H1 (cell line): ENCODE results near the gene PLSCR3.

Source experiments
- CBX8 ChIP-seq: fragments of 300-800, 300-1000 bp; sonication (generic); IDR thresholded peaks from 2 replicates; pipeline ENCODE4 v1.7.1; 2016; ENCODE audit warnings: low read depth, low read length, borderline replicate concordance
- CEBPB ChIP-seq: IDR thresholded peaks from 2 replicates; pipeline ENCODE4 v1.6.1; 2012; ENCODE audit warnings: low read depth, low read length
- EZH2 ChIP-seq: fragments of 200-600 bp; sonication (generic); IDR thresholded peaks from 2 replicates; pipeline ENCODE4 v1.7.1; 2012; ENCODE audit warnings: low read depth, mild to moderate bottlenecking, moderate library complexity, low read length, inconsistent platforms; ENCODE audit not compliant: severe bottlenecking
- FOSL1 ChIP-seq: IDR thresholded peaks from 2 replicates; pipeline ENCODE4 v1.6.1; 2011; ENCODE audit warnings: mild to moderate bottlenecking, low read depth, low read length, moderate library complexity; ENCODE audit not compliant: insufficient read depth
- GABPA ChIP-seq: IDR thresholded peaks from 2 replicates; pipeline ENCODE4 v1.6.1; 2011; ENCODE audit warnings: mild to moderate bottlenecking, low read length, moderate library complexity, borderline replicate concordance; ENCODE audit not compliant: insufficient read depth
- GTF2F1 ChIP-seq: IDR thresholded peaks from 2 replicates; pipeline ENCODE4 v1.6.1; 2012; ENCODE audit warnings: low read depth, low read length, improper control_type of control experiment, borderline replicate concordance
- NRF1 ChIP-seq: IDR thresholded peaks from 2 replicates; pipeline ENCODE4 v1.6.1; 2011; ENCODE audit warnings: mild to moderate bottlenecking, low read depth, low read length, improper control_type of control experiment
- RAD21 ChIP-seq, 2 experiments: IDR thresholded peaks in 1 of 2; conservative IDR thresholded peaks in 1 of 2; 2 replicates each; pipeline ENCODE4 v1.6.1; 2011; ENCODE audit warnings: low read depth in 2 of 2, low read length in 2 of 2, improper control_type of control experiment in 1 of 2, inconsistent platforms in 1 of 2, mild to moderate bottlenecking in 1 of 2, moderate library complexity in 1 of 2
- RFX5 ChIP-seq: IDR thresholded peaks from 2 replicates; pipeline ENCODE4 v1.6.1; 2011; ENCODE audit warnings: low read depth, low read length, improper control_type of control experiment, borderline replicate concordance
- SAP30 ChIP-seq: fragments of 300-600 bp; sonication (generic); IDR thresholded peaks from 2 replicates; pipeline ENCODE4 v1.7.1; 2012; ENCODE audit warnings: low read length, moderate library complexity, mild to moderate bottlenecking, inconsistent platforms; ENCODE audit not compliant: insufficient read depth, insufficient replicate concordance
- SIX5 ChIP-seq: IDR thresholded peaks from 2 replicates; pipeline ENCODE4 v1.6.1; 2011; ENCODE audit warnings: mild to moderate bottlenecking, low read depth, low read length
- SUZ12 ChIP-seq: fragments of 200-600 bp; sonication (generic); IDR thresholded peaks from 2 replicates; pipeline ENCODE4 v1.6.1; 2012; ENCODE audit warnings: mild to moderate bottlenecking, inconsistent platforms, low read length, moderate library complexity, mixed read lengths
- ZNF274 ChIP-seq: IDR thresholded peaks from 2 replicates; pipeline ENCODE4 v1.7.0; 2012; ENCODE audit warnings: low read length, borderline replicate concordance; ENCODE audit errors: extremely low read depth
- TF ChIP-seq, protein P1 (sequence below), 3 experiments: IDR thresholded peaks; 1 replicate in 2 of 3; 2 replicates in 1 of 3; pipeline versions ENCODE4 v1.5.1 to v1.6.1; 2011; ENCODE audit warnings: low read length in 3 of 3, mild to moderate bottlenecking in 3 of 3, inconsistent platforms in 2 of 3, low read depth in 1 of 3, moderate library complexity in 1 of 3; ENCODE audit not compliant: insufficient read depth in 1 of 3; ENCODE audit errors: control extremely low read depth in 1 of 3

DNA sequence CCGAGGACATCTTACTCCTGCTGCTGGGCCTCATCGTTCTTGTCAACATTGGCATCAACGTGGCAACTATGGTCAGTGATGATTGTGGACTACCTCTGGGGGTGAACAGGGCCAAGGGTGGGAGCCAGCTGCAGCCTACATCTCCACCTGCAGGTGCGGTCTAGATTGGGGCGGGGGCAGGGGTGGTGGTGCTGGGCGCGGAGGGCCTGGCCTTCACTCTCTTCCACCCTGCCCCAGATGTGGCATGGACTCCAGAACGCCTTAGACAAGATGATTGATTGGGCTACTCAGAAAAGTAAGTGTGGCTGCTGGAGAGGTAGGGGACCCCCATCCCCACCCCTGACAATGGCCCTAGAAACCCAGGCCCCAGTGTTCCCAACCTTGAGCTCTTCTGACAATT, 31.4 kb upstream of the PLSCR3 start:
- TF ChIP-seq, protein P1, sequence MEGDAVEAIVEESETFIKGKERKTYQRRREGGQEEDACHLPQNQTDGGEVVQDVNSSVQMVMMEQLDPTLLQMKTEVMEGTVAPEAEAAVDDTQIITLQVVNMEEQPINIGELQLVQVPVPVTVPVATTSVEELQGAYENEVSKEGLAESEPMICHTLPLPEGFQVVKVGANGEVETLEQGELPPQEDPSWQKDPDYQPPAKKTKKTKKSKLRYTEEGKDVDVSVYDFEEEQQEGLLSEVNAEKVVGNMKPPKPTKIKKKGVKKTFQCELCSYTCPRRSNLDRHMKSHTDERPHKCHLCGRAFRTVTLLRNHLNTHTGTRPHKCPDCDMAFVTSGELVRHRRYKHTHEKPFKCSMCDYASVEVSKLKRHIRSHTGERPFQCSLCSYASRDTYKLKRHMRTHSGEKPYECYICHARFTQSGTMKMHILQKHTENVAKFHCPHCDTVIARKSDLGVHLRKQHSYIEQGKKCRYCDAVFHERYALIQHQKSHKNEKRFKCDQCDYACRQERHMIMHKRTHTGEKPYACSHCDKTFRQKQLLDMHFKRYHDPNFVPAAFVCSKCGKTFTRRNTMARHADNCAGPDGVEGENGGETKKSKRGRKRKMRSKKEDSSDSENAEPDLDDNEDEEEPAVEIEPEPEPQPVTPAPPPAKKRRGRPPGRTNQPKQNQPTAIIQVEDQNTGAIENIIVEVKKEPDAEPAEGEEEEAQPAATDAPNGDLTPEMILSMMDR (IDR thresholded peaks at IDR 0.05; ENCODE audit: control extremely low read depth in 1 of 3, insufficient read depth in 1 of 3, low read depth in 1 of 3, low read length in 3 of 3): no peak
- TF ChIP-seq GTF2F1 (no peak), RAD21 (IDR thresholded peaks at IDR 0.05 in 1 of 2, conservative IDR thresholded peaks at IDR 0.05 in 1 of 2; ENCODE audit: low read depth in 2 of 2, low read length in 2 of 2) (no peak), ZNF274 (no peak), GABPA (no peak), CBX8 (no peak), SUZ12 (no peak), CEBPB (no peak), FOSL1 (no peak), SIX5 (no peak), RFX5 (no peak), EZH2 (no peak), NRF1 (no peak), SAP30 (no peak)
